Stimulated activated CD4-positive, alpha-beta T cell treated with anti-CD3 and anti-CD28 coated beads, Interleukin-1b, Interleukin-23, amount 100 ng/mL, for 4 hours (primary cell): ENCODE measurements around the gene TTC21B.
"Not testable (repeated sequence)": the region's sequence is repeated elsewhere in the genome, so short reads cannot be mapped to it uniquely, and the experiment has no call there.

Experiments
- DNase-seq, 2 donors: peaks; one replicate each; pipeline ENCODE4 v3.0.0-alpha.2; 2020; ENCODE audit warnings: low read depth in 2 of 2

TTC21B gene

DNA sequence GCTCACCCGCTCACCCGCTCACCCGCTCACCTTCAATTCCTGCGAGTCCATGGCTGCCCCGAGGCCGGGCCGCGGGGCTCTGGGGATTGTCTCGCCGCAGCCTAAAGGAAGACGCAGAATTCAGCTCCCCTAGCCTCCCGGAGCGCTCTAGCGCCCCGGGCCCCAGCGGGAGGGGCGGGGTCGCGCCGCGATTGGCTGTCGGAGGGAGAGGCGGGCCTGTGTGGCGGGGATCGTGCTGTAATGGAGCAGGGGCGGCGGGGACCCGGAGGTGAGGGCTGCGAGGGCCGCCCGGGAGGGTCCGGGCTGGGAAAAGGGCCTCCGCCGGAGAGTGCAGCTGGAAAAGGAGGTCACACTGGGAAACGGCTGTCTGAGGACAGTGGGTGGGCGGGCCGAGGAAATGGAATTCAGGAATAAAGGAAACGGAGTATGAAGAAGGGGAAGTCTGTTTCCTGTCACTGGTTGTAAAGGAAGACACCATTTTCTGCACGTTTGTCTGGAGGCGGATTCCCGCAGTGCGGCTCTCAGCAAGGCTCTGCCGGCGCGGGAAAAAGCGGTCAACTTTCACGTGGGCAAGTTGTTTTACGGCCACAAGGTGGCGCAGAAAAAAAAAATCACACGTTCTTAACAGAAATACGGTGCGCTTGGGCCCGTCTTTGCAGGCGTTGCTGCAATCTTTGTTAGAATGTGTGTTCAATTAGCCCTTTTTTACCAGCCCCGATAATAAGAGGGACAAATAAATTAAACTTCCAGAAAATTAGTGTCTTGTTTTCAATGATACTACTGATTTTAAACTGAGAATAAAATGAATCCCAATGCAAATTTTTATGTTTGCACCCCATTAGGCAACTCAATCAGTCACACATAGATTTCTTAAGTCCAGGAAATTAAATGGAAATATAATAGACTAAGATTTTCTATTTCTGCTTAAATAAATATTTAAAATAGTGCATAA, at the start of gene TTC21B:
TSS of gene TTC21B (minus strand) at position 122 of the 952 bp plus-strand sequence. CDS start at position 51, 71 bp downstream.
- peak; percentile 87 to 92 for DNase-seq

DNA sequence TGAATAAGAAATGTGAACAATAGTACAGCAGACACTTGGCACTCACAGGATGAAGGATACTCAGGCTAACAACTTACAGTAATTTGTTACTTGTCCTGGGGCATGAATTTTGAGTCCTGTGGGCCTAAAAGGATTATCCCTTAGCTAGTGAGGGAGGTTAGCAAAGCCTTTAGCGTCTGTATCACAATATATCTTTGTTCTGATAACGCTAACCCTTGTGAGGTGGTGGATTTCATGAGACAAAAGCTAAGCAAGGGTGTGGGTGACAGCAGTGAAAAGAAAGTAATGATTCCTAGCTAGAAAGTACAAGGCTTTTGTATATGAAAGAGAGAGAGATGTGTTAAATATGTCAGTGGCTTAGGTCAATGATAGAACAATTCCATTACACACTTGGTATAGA, 46.8 kb upstream of the TTC21B start:
- no peak for DNase-seq

- no peak for DNase-seq
Measured at GRCh38 chr2:165990846-165991245, 37.3 kb upstream of the TTC21B start.

GRCh38 chr2:165989851-165990250, 36.3 kb upstream of the TTC21B start:
- DNase-seq, result no peak

DNA sequence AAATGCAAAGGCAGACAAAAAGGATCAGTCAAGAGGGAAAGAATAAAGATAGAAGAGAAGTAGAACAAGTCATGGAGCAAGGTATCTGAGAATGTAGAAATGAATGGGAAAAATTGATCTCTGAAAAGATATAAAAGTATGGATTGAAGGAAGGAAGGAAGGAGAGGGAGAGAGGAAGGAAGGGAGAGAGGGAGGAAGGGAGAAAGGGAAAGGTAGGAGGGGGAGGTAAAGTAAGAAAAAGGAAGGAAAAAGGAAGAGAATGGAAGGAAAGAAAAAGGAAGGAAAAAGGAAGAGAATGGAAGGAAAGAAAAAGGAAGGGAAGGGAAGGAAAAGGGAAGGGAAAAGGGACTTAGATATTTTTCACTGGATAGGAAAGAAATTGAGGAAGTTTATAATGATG, 31.5 kb upstream of the TTC21B start:
- DNase-seq, result no peak

DNA sequence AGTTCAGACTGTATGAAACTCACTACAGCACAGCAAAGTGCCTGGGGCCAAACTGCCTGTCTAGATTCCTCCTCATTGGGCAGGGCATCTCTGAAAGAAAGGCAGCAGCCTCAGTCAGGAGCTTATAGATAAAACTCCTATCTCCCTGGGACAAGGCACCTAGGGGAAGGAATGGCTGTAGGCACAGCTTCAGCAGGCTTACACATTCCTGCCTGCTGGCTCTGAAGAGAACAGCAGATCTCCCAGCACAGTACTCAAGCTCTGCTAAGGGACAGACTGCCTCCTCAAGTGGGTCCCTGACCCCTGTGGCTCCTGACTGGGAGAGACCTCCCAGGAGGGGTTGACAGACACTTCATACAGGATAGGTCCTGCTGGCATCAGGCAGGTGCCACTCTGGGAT, 18.6 kb upstream of the TTC21B start:
- not testable (repeated sequence) for DNase-seq

DNA sequence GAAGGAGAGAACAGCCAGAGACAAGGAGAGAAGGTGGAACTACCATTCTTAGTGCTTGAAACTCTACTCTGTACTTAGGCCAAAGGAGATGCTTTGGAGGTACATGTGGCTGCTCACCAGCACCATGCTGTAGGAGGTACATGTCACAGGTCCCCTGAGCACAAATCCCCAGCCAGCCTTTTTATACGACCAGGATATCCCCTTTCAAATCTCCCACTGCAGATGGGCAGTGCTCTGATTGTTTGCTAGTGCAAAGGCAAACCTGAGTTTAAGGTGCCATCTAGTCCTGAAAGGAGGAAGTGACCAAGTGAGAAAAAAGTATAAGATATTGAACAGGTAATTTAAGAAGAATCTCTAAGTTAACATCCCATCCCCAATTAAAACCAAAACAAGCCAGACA, 17.1 kb upstream of the TTC21B start:
- DNase-seq, result no peak

DNA sequence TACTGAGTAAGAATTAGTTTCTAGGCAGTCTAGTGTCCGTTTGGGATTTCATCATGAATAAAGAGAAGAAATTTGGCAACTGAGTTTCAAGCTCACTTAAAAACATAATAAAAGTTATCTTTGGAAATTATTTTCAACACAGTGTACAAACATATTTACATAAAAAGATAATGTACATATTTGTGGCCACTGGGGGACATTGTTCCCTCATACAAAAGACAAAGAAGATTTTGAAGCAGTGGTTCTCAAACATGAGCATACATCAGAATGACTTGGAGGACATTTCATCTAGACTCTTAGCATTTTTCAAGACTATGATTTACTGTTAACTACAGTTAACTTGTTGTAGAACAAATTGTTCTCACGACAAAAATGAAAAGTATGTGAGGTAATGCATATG, 15.7 kb upstream of the TTC21B start:
- no peak for DNase-seq

GRCh38 chr2:165967746-165968145, 14.2 kb upstream of the TTC21B start:
- no peak for DNase-seq

- no peak for DNase-seq
Measured at GRCh38 chr2:165961818-165962217, 8.2 kb upstream of the TTC21B start.

- no peak for DNase-seq
Measured at GRCh38 chr2:165959371-165959770, 5.8 kb upstream of the TTC21B start.

- DNase-seq, result no peak
Measured at GRCh38 chr2:165958313-165958960, 4.9 kb upstream of the TTC21B start.

DNA sequence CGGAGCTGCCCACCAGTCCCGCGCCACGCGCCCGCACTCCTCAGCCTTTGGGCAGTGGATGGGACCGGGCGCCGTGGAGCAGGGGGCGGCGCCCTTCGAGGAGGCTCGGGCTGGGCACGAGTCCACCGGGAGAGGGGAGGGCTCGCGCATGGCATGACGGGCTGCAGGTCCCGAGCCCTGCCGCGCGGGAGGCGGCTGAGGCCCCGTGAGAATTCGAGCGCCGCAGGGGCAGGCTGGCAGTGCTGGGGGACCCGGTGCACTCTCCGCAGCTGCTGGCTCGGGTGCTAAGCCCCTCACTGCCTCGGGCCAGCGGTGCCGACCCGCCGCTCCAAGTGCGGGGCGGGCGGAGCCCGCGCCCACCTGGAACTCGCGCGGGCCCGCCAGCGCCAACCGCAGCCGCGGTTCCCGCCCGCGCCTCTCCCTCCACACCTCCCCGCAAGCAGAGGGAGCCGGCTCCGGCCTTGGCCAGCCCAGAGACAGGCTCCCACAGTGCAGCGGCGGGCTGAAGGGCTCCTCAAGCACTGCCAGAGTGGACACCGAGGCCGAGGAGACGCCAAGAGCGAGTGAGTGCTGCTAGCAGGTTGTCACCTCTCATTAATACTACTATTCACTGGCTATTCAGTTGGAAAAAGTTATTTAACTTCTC, 3.6 kb upstream of the TTC21B start:
- DNase-seq, result no peak

GRCh38 chr2:165953306-165953654, 296 bp downstream of the TTC21B start:
- no peak for DNase-seq

DNA sequence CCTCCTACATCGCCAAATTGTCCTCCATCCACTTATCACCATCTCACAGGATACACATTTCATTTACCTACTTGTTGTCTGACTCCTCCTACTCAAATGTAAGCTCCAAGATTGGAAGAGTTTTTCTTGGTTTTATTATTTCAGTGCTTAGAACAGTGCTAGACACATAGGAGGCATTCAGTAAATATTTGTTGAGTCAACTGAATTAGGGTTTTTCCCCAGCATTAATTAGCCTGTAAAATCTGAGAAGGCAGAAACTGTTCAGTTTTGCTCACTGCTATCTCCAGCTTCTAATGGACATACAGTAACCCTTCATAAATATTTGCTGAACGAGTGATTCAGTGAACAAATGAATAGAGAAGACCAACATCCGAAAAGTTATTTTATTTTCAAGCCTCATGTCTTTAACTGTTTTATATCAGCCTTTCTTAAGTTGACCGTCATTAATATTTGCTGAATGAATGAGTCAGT, 800 bp downstream of the TTC21B start:
- no peak for DNase-seq

DNA sequence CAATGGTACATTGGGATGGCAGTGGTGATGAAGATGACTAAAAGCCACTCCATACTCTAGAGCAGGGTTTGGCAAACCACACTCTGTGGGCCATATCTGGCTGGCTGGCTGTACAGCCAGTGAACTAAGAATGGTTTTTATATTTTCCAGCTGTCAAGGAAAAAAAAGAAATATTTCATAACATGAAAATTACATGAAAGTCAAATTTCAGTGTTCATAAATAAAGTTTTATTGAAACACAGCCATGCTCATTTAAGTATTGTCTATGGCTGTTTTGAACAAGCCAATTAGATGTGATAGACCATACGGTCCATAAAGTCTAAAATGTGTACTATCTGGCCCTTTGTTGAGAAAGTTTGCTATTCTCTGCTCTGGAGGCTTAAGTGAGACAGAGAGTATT, 1.5 kb downstream of the TTC21B start:
- no peak for DNase-seq

GRCh38 chr2:165950438-165950837, 3.1 kb downstream of the TTC21B start:
- DNase-seq, result no peak

- no peak for DNase-seq
Measured at GRCh38 chr2:165941827-165942226, 11.7 kb downstream of the TTC21B start.

GRCh38 chr2:165938237-165938636, 15.3 kb downstream of the TTC21B start:
- no peak for DNase-seq

DNA sequence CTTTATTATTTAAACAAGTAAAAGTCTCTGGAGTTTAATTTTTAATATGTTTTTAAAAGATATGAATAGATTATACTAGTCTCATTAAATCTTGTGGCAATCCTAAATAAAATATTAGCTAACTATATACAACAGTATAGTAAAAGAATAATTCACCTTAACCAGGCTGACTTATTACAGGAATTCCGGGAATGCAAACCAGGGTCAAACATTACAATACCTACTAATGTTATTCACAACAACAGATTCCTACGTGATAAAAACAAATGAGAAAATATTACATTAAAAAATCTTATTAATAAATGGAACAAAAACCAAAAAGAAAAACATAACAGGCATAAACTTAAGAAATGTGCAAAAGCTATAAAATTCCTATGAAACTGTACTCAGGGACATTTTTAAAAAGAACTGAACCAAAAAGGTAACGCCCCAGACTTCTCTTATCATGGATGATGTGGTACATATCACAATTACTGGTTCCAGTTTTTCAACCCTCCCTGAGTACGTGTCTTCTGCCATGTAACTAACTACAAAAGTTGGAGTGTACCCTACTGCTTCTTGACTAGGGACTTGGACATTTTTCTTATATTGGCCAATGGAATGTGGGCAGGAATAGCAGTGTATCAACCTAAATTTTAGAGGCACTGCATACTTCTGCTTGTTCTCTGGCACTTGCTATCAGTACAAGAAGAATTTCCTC, 20.2 kb downstream of the TTC21B start:
- no peak for DNase-seq

DNA sequence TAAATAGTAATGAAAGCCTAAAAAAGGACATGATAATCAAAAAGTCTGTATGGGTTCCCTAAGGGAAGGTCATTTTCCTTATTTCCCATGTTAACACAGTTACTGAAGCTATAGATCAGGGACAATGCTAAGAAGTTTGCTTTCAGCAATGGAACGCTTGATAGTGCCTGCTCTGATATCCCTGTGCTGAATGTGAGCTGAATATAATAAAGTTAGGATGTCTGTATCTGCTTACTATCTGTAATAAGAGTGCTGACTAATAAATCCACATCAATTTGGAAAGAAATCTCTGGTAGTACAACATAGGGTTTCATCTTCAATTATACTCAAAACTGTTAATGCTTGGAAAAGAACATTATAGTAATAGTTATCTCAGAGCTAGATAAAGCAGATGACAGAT, 25.8 kb downstream of the TTC21B start:
- no peak for DNase-seq

- no peak for DNase-seq
Measured at GRCh38 chr2:165927353-165927752, 26.2 kb downstream of the TTC21B start.
